OCI-LY3 (cell line): ENCODE measurements around the gene IFNL1.

Experiments used
- H2AFZ ChIP-seq: fragments of 200-600, 300-600 bp; shearing (Covaris generic); 2 replicates; pipeline ENCODE4 v1.6.0; 2014; ENCODE audit warnings: antibody characterized with exemption, low read depth, low read length
- H3K27ac ChIP-seq: fragments of 200-600, 300-600 bp; sonication (generic); 2 replicates; pipeline ENCODE4 v1.5.1; 2014; ENCODE audit warnings: mild to moderate bottlenecking, low read length, moderate library complexity, mixed read lengths
- H3K27me3 ChIP-seq: fragments of 200-600, 300-600 bp; sonication (generic); 2 replicates; pipeline ENCODE4 v1.6.1; 2014; ENCODE audit warnings: low read depth, low read length, mixed read lengths
- H3K36me3 ChIP-seq: fragments of 200-600, 300-600 bp; sonication (generic); replicated peaks from 2 replicates; pipeline ENCODE3; 2014; ENCODE audit warnings: low read depth, low read length, mixed read lengths
- H3K4me1 ChIP-seq: fragments of 300-600, 200-600 bp; sonication (generic); 2 replicates; pipeline ENCODE4 v1.6.1; 2014; ENCODE audit warnings: low read length, mixed read lengths
- H3K4me2 ChIP-seq: fragments of 200-600, 300-600 bp; sonication (generic); 2 replicates; pipeline ENCODE4 v1.6.1; 2014; ENCODE audit warnings: low read length, mixed read lengths
- H3K4me3 ChIP-seq: fragments of 300-600, 200-600 bp; sonication (generic); 2 replicates; pipeline ENCODE4 v1.5.1; 2014; ENCODE audit warnings: antibody characterized with exemption, mild to moderate bottlenecking, low read length, moderate library complexity
- H3K79me2 ChIP-seq: fragments of 300-600, 200-600 bp; shearing (Covaris generic); 2 replicates; pipeline ENCODE4 v1.6.1; 2014; ENCODE audit warnings: mild to moderate bottlenecking, low read length, mixed read lengths
- H3K9ac ChIP-seq: fragments of 300-600, 200-600 bp; shearing (Covaris generic); 2 replicates; pipeline ENCODE4 v1.6.0; 2014; ENCODE audit warnings: mild to moderate bottlenecking, low read length, moderate library complexity
- H3K9me3 ChIP-seq: fragments of 200-600, 300-600 bp; shearing (Covaris generic); 2 replicates; pipeline ENCODE4 v1.6.1; 2014; ENCODE audit warnings: low read length, mixed read lengths; ENCODE audit not compliant: insufficient read depth
- H4K20me1 ChIP-seq: fragments of 200-600, 300-600 bp; sonication (generic); 2 replicates; pipeline ENCODE4 v1.6.1; 2016; ENCODE audit warnings: low read length, mixed read lengths; ENCODE audit not compliant: insufficient read depth
- CTCF ChIP-seq: fragments of 200-600, 300-600 bp; sonication (generic); IDR thresholded peaks from 2 replicates; pipeline ENCODE4 v1.5.1; 2014; ENCODE audit warnings: antibody characterized with exemption, low read length, low read depth
- EZH2phosphoT487 ChIP-seq: fragments of 200-600 bp; shearing (Covaris generic); IDR thresholded peaks from 2 replicates; pipeline ENCODE4 v1.6.1; 2018; ENCODE audit warnings: antibody characterized with exemption, mixed run types, low read depth

IFNL1 gene

GRCh38 chr19:39317476-39317875 is 21.3 kb downstream of the IFNL1 start:
- no peak overlapping the region for H3K27ac ChIP-seq
- no peaks in the 10 kb centered on the region for H3K9me3 ChIP-seq
- peaks cover 14% of the 10 kb centered on the region for H3K4me1 ChIP-seq
- peaks cover 21% of the 10 kb centered on the region for H3K36me3 ChIP-seq
- H3K4me3 ChIP-seq = no peak overlapping the region
- peaks cover 13% of the 10 kb centered on the region for H3K79me2 ChIP-seq
- H3K27me3 ChIP-seq = no peaks in the 10 kb centered on the region
- no peak overlapping the region for H3K4me2 ChIP-seq
- TF ChIP-seq EZH2phosphoT487 (no peak), CTCF (no peak)
- 0 out of 2 replicates have a peak, but pooled peaks cover 3% of the 10 kb centered on the region for H4K20me1 ChIP-seq
- H2AFZ ChIP-seq = no peak overlapping the region
- no peak overlapping the region for H3K9ac ChIP-seq

GRCh38 chr19:39318071-39318470 is 21.9 kb downstream of the IFNL1 start:
- Histone ChIP-seq H3K9me3 (no peaks in the 10 kb centered on the region), H2AFZ (no peak overlapping the region)

GRCh38 chr19:39318690-39319089 is 22.5 kb downstream of the IFNL1 start:
- Histone ChIP-seq H3K27me3 (no peaks in the 10 kb centered on the region), H3K27ac (no peak overlapping the region), H2AFZ (no peak overlapping the region), H3K79me2 (peaks cover 13% of the 10 kb centered on the region), H3K9ac (no peak overlapping the region), H3K4me3 (peak overlapping the region; percentile 95; the same call in 1 of the 2 replicates), H3K36me3 (peaks cover 17% of the 10 kb centered on the region), H3K4me1 (peaks cover 14% of the 10 kb centered on the region), H3K9me3 (no peaks in the 10 kb centered on the region), H4K20me1 (0 out of 2 replicates have a peak, but pooled peaks cover 3% of the 10 kb centered on the region), H3K4me2 (peak overlapping the region; percentile 97; the same call in 1 of the 2 replicates)
- TF ChIP-seq EZH2phosphoT487 (no peak), CTCF (no peak)

More at GRCh38 chr19:39318071-39318470, 21.9 kb downstream of the IFNL1 start:
- Histone ChIP-seq H3K4me3 (no peak overlapping the region), H3K4me1 (peaks cover 14% of the 10 kb centered on the region), H3K79me2 (peaks cover 13% of the 10 kb centered on the region), H3K27ac (no peak overlapping the region), H3K27me3 (no peaks in the 10 kb centered on the region), H3K4me2 (no peak overlapping the region), H4K20me1 (0 out of 2 replicates have a peak, but pooled peaks cover 3% of the 10 kb centered on the region), H3K9ac (no peak overlapping the region), H3K36me3 (peaks cover 21% of the 10 kb centered on the region)
- TF ChIP-seq CTCF = no peak
- no peak for TF ChIP-seq EZH2phosphoT487

- Histone ChIP-seq H3K9ac (peak overlapping the region; percentile 90), H3K36me3 (peaks cover 15% of the 10 kb centered on the region), H2AFZ (no peak overlapping the region), H3K4me3 (peak overlapping the region; percentile 95), H3K79me2 (peaks cover 13% of the 10 kb centered on the region), H3K27me3 (no peaks in the 10 kb centered on the region), H3K4me2 (peak overlapping the region; percentile 97), H4K20me1 (0 out of 2 replicates have a peak, but pooled peaks cover 3% of the 10 kb centered on the region), H3K4me1 (peaks cover 14% of the 10 kb centered on the region), H3K27ac (no peak overlapping the region), H3K9me3 (no peaks in the 10 kb centered on the region)
- TF ChIP-seq EZH2phosphoT487 = no peak
- no peak for TF ChIP-seq CTCF
These were observed 23.1 kb downstream of the IFNL1 start for GRCh38 chr19:39319098-39319891.
